Effector memory CD8-positive, alpha-beta T cell (primary cell): ENCODE measurements around the gene NTN1.

Experiments used
- ATAC-seq: fragments of 150-1000 bp; cut with Tn5 transposase; replicated peaks from 2 replicates; pipeline ENCODE4 v1.10.0; 2021; ENCODE audit warnings: mild to moderate bottlenecking, moderate library complexity
- DNase-seq, 3 experiments: peaks; one replicate each; pipeline ENCODE4 v3.0.0; 2021
- H3K27ac Mint-ChIP-seq, 2 donors: one replicate each; pipeline ENCODE4 v1.8.0; 2022; ENCODE audit warnings: mild to moderate bottlenecking in 2 of 2, mixed read lengths in 2 of 2, moderate library complexity in 2 of 2
- H3K27me3 Mint-ChIP-seq, 2 donors: one replicate each; pipeline ENCODE4 v1.8.0; 2022; ENCODE audit warnings: mixed read lengths in 2 of 2
- H3K36me3 Mint-ChIP-seq: one replicate; pipeline ENCODE4 v1.8.0; 2022; ENCODE audit warnings: mild to moderate bottlenecking, moderate library complexity, mixed read lengths; ENCODE audit not compliant: insufficient read depth
- H3K4me1 Mint-ChIP-seq, 2 donors: one replicate each; pipeline ENCODE4 v1.8.0; 2022; ENCODE audit warnings: low read depth in 2 of 2, mixed read lengths in 2 of 2
- H3K4me3 Mint-ChIP-seq, 2 donors: one replicate each; pipeline ENCODE4 v1.8.0; 2022; ENCODE audit warnings: mild to moderate bottlenecking in 2 of 2, mixed read lengths in 2 of 2, moderate library complexity in 2 of 2
- H3K9me3 Mint-ChIP-seq, 2 donors: one replicate each; pipeline ENCODE4 v1.8.0; 2022; ENCODE audit warnings: mixed read lengths in 2 of 2

NTN1 gene

DNA sequence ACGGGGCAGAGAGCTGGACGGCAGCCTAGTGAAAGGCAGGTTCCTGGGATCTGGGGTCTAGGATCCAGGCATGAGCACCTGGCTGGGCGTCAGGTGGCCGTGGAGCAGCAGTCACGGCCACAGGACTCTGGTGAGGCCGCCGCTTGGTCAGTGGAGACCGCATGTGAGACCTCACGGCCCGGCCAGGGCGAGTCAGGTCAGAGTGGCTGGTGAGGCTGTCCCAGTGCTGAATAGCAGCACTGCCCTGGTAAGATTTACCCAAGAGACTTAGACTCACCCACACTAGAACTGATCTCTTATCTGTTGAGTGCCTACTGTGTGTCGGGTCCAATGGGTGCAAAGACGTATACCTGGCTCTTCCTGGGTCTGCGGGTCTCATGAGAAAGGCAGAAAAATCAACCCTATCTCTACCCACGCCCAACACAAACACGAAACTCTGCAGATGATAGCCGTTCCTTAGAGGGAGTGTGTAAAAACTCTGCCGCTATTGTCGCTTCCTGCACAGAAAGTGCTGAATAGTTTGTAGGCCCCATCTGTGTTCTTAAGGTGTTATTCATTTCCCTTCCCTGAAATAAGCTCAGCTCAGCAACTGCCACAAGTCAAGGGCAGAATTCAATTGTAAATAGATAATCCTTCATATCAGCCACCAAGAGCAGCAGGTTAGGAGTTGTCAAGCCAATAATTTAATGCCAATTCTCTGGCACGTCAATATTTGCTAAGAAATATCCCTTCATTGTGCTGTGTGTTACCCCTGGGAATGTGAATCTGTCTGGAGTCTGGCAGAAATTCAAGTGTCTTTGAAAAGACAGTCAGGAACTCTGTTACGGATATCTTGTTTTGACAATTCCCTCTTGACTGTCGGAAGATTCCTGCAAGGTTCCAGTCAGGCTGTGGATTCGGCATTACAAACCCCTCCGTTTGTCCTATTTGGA lies 240.0 kb downstream of the NTN1 start:
- ATAC-seq: no peak

DNA sequence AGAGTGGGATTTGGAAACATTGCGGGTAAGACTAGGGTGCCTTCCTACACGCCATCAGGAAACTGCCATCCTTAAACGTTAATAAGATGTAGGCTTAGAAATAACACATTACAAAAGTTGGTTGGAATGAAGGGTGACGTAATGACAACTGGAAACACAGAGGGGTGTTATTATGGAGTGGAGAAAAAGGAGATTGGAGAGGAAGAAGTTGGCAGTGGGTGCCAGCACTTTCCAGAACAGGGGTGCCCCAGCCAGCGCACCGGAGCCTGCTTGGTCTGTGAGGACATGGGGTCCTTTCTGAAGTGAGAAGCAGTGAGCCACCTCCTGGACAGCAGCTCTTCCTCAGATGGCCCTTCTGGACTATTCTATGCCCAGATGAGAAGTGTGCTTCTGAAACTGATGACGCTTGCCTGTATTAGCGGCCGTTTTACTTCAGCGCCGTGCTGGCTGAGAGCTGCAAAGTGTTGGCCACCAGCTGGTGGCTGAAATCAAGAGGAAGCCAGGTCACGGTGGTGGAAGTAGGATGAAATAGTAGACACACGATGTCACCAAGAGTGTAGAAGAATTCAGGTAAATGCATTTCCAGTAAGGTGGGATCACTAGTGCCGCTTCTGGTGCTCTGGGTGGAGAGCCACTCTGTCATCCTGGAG lies 244.8 kb downstream of the NTN1 start:
- no peak for ATAC-seq
- Mint-ChIP-seq H3K36me3 (peaks cover 2% of the 10 kb centered on the region), H3K9me3 (no peaks in the 10 kb centered on the region), H3K4me1 (peaks cover 0 to 6% of the 10 kb centered on the region in 2 donors), H3K27ac (no peak overlapping the region), H3K27me3 (no peaks in the 10 kb centered on the region), H3K4me3 (no peak overlapping the region)
- no peak for DNase-seq

More for the DNA sequence above, 240.0 kb downstream of the NTN1 start:
- peaks cover 4 to 9% of the 10 kb centered on the region in 2 donors for H3K4me1 Mint-ChIP-seq
- H3K27me3 Mint-ChIP-seq: no peaks in the 10 kb centered on the region
- no peak overlapping the region for H3K27ac Mint-ChIP-seq
- H3K36me3 Mint-ChIP-seq: no peaks in the 10 kb centered on the region
- no peak overlapping the region for H3K4me3 Mint-ChIP-seq
- H3K9me3 Mint-ChIP-seq: no peaks in the 10 kb centered on the region
- no peak for DNase-seq

DNA sequence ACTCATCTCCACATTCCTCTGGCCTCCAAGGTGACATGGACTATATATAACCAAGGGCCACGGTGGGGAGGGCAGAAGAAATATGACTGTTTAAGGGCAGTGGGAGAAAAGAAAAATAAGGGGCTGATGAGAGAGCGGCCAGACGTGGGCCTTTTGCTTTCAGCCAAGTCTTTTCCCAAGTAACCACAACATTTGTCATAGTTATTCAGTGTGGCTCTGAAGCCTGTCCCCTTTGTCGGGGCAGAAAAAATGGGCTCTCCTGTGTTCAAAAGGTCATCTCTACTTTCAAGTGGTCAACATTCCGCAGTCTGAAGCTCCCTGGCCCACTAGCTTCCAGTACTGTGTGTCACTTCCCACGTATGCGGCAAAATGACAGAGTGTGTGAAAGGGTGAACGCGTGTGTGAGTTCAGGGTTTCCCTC lies 245.4 kb downstream of the NTN1 start:
- no peak for ATAC-seq
- Mint-ChIP-seq H3K4me3 (no peak overlapping the region), H3K4me1 (peaks cover 0 to 6% of the 10 kb centered on the region in 2 donors), H3K36me3 (peaks cover 2% of the 10 kb centered on the region), H3K27me3 (no peaks in the 10 kb centered on the region), H3K27ac (no peak overlapping the region), H3K9me3 (no peaks in the 10 kb centered on the region)
- no peak for DNase-seq

DNA sequence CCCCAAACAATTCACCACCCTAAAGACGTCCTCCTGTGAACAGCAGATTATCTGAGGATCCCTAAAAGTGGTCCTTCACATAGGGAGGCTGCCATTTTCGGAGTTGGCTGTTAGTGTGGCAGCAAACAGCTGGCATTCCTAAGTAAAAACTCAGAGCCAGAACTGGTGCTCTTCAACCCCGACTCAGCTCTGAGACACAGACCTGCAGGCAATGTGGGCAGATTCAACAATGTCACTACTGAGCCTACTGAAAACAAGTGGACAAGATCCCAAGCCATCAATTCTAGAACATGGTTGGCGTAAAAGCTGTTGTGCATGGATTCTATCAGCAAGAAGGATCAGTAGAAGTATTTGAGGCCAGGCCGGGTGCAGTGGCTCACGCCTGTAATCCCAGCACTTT lies 247.2 kb downstream of the NTN1 start:
- no peaks in the 10 kb centered on the region for H3K27me3 Mint-ChIP-seq
- DNase-seq: no peak
- H3K27ac Mint-ChIP-seq: no peak overlapping the region
- no peaks in the 10 kb centered on the region for H3K9me3 Mint-ChIP-seq
- H3K36me3 Mint-ChIP-seq: peaks cover 2% of the 10 kb centered on the region
- no peak for ATAC-seq
- H3K4me3 Mint-ChIP-seq: no peak overlapping the region
- peaks cover 0 to 6% of the 10 kb centered on the region in 2 donors for H3K4me1 Mint-ChIP-seq

DNA sequence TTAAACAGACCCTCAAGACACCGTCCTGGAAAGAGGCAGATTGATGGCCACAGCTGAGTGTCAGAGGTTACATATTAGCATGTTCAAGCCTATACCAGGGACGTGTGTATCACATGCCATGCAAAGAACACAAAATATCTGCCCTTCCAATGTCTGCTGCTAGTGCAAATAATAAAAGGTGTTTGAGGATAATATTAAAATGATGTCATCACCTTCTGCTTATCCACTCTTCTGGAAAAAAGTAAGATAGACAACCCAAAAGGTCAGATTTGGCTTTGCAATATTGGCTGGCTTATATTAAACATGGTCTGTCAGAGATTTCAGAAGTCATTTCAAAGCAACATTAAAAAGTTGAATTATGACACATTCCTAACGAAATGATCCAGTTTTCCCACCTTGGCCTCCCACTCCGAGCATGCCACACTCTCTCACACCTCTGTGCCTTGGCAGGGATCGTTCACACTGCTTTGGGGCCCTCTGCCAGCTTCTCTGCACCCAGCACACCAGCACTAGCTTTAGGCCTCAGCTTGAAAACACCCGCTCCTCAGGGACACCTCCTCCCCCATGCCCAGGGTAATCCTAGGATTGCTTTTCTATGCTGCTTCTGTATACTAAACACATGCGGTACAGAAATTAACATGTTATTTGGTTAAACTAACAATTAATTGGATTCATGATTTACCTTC lies 248.2 kb downstream of the NTN1 start:
- H3K27ac Mint-ChIP-seq: no peak overlapping the region
- peaks cover 0 to 6% of the 10 kb centered on the region in 2 donors for H3K4me1 Mint-ChIP-seq
- peaks cover 2% of the 10 kb centered on the region for H3K36me3 Mint-ChIP-seq
- DNase-seq (no peak), ATAC-seq (no peak)
- H3K4me3 Mint-ChIP-seq: no peak overlapping the region
- H3K27me3 Mint-ChIP-seq: no peaks in the 10 kb centered on the region
- no peaks in the 10 kb centered on the region for H3K9me3 Mint-ChIP-seq

DNA sequence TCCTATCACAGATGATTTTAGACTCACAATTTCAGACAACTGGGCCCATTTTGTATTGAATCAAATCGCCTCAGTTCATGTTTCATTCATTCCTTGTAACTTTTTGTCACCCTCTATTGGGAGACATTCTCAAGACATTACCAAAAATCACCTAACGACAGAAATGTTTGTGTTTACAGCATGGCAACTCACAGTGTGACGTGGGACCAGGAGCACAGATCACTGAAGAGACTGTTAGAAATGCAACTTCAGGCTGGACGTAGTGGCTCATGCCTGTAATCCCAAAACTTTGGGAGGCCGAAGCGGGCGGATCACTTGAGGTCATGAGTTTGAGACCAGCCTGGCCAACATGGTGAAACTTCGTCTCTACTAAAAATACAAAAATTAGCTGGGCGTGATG lies 249.6 kb downstream of the NTN1 start:
- Mint-ChIP-seq H3K9me3 (no peaks in the 10 kb centered on the region), H3K4me3 (no peak overlapping the region), H3K4me1 (peaks cover 0 to 6% of the 10 kb centered on the region in 2 donors), H3K27me3 (no peaks in the 10 kb centered on the region), H3K36me3 (peaks cover 2% of the 10 kb centered on the region), H3K27ac (no peak overlapping the region)
- DNase-seq (no peak), ATAC-seq (no peak)

DNA sequence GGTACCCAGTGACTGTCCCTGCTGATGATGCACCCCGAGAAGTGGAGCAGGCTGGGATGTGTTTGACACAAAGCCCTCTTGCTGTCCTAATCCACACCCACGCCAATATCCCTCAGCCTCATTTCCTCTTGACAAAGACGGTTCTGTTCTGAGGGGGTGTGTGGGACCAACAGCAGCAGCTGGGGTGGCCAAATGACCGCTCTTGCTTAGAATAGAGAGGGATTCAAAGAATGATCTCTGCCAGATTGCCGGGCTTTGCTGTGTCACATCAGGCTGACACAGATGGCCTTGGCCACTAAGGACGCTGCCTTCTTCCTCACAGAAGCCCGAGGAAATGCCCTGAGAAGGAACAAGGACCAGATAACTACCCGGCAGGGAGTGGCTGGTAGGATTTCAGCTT lies 250.7 kb downstream of the NTN1 start:
- no peak overlapping the region for H3K27ac Mint-ChIP-seq
- peaks cover 2% of the 10 kb centered on the region for H3K36me3 Mint-ChIP-seq
- H3K27me3 Mint-ChIP-seq: no peaks in the 10 kb centered on the region
- DNase-seq (no peak), ATAC-seq (no peak)
- H3K4me3 Mint-ChIP-seq: no peak overlapping the region
- H3K9me3 Mint-ChIP-seq: no peaks in the 10 kb centered on the region
- peaks cover 0 to 5% of the 10 kb centered on the region in 2 donors for H3K4me1 Mint-ChIP-seq

DNA sequence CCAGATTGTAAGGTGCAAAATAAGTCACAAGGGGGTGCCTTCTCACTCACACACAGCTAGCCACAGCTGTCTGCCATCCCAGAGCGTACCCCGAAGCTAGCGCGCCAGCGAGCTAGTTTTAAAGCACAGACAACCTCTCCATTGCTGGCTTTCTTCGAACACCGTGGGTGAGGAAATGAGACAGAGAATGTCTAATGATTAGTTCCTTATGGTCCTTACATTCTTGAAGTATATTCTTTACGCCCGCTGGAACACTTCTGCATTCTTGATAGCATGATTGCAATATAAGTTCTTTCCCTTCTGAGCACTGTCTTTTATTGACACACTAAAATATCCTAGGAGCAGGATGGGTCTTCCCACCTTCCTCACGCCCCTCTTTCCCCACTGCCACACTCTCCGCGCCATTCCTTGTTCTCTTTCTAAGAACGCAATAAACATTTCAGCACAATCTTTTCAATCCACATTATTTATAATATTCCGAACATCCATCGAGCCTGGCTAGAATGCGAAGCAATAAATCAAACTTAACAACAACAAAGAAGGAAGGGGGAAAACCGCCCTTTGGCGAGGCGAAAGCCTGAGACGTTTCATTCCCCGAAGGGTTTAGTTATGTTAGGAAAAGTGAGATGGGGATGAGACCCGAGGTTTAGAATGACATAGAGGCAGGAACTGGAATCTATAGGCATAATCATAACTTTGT lies 251.3 kb downstream of the NTN1 start:
- Mint-ChIP-seq H3K4me1 (peaks cover 0 to 7% of the 10 kb centered on the region in 2 donors), H3K27me3 (no peaks in the 10 kb centered on the region), H3K9me3 (no peaks in the 10 kb centered on the region), H3K36me3 (peaks cover 4% of the 10 kb centered on the region), H3K4me3 (no peak overlapping the region), H3K27ac (no peak overlapping the region)
- ATAC-seq (no peak), DNase-seq (no peak)

DNA sequence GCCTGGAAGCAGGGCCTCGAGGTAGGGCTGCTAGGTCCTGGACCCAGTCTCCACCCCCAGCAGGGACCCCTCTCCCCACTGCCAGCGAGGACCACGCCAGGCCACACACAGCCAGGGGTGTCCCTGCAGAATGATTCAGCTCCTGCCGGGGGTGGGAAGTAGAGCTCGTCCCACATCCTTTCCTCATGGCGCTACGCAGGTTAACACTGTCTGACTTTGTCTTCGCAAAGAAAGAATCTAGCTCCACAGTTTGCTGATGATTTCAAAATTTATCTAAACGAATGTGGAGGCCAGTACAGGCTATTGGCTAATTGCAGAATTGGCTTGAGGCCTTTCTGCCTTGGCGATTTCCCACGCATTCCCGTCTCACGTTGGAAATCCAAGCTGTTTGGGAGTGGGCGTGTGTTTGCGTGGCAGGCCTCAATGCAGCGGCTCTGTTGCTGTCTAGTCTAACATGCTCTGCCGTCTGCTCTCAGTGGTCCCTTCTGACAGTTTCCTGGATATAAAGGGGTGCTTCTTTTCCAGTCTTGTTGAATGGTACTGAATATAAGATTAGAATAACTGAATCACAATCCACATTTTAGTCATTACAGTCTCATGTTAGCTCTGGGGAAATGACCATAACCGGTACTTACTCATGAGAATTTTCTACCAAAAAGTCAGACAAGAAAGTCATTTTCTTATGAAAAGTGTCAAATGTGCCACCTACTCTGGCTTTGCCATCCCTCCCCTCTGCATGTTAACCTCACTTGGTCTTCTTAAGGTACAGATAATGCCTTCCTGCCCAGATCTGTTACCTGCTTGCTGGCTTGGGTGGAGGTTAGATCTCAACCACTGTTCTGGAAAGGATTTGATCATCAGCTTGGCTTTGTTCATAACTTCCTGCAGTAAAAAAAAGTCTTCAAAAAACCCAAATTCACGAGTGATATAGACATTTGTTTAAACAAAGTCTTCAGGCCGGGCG lies 252.4 kb downstream of the NTN1 start:
- Mint-ChIP-seq H3K9me3 (no peaks in the 10 kb centered on the region), H3K4me1 (peaks cover 0 to 7% of the 10 kb centered on the region in 2 donors), H3K36me3 (peaks cover 5% of the 10 kb centered on the region), H3K27ac (no peak overlapping the region), H3K27me3 (no peaks in the 10 kb centered on the region), H3K4me3 (no peak overlapping the region)
- ATAC-seq (no peak), DNase-seq (no peak)

DNA sequence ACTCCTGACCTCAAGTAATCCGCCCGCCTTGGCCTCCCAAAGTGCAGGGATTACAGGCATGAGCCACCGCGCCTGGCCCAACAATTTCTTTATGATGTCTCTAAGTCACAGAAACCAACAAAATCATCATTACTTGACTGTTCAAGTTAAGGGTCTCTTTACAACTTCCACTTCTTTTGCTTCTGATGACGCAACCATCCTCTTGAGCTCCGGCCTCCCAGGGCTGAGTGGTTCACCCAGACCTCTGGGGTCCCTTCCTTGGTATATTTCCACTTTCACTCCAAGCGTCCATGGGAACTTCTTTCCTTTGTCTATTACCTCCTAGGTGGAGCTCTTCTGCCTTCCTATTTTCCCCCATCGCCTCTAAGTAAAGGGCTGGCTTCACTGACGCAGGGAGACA lies 253.7 kb downstream of the NTN1 start:
- H3K36me3 Mint-ChIP-seq: peaks cover 2% of the 10 kb centered on the region
- no peaks in the 10 kb centered on the region for H3K27me3 Mint-ChIP-seq
- H3K4me3 Mint-ChIP-seq: no peak overlapping the region
- no peak for DNase-seq
- no peaks in the 10 kb centered on the region for H3K9me3 Mint-ChIP-seq
- H3K27ac Mint-ChIP-seq: peak overlapping the region in 1 of 2 donors; percentile 1
- no peak for ATAC-seq
- peaks cover 0 to 7% of the 10 kb centered on the region in 2 donors for H3K4me1 Mint-ChIP-seq

DNA sequence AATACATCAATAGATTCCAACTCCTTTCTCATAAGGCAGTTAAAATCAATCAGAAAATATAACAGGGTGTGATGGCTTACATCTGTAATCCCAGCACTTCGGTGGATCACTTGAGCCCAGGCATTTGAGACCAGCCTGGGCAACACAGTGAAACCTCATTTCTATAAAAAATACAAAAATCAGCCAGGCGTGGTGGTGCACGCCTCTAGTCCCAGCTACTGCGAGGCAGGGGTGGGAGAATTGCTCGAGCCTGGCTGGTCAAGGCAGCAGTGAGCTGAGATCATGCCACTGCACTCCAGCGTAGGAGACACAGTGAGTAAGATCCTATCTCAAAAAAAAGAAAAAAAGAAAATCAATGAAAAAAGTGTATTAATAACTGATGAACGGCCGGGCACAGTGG lies 258.6 kb downstream of the NTN1 start:
- DNase-seq (no peak), ATAC-seq (no peak)
- Mint-ChIP-seq H3K27ac (no peak overlapping the region), H3K4me3 (no peak overlapping the region), H3K27me3 (no peaks in the 10 kb centered on the region), H3K9me3 (no peaks in the 10 kb centered on the region), H3K4me1 (peaks cover 5 to 11% of the 10 kb centered on the region in 2 donors), H3K36me3 (peaks cover 2% of the 10 kb centered on the region)

DNA sequence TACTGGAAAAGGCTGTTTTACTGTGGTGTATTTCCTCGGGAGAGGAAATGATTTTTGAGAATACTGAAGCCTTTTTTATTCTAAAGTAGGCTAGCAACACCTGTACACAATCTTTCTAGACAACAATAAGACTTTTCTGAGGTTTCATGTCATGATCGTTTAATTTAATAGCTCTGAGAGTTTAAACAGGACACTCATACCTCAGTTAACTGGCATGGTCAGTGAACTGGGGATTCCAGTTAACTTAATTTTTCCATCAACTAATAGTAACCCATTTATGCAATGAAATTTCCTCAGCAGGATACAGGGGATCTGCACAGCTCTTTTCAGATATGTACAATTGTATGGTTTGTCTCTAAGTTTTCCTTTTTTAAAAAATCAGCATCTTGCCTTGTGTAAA lies 262.6 kb downstream of the NTN1 start:
- no peak overlapping the region for H3K27ac Mint-ChIP-seq
- ATAC-seq (no peak), DNase-seq (no peak)
- H3K9me3 Mint-ChIP-seq: no peaks in the 10 kb centered on the region
- H3K36me3 Mint-ChIP-seq: no peaks in the 10 kb centered on the region
- H3K4me3 Mint-ChIP-seq: no peak overlapping the region
- H3K27me3 Mint-ChIP-seq: no peaks in the 10 kb centered on the region
- H3K4me1 Mint-ChIP-seq: peaks cover 6 to 9% of the 10 kb centered on the region in 2 donors
